Measurements from ENCODE around the gene TMEM88. TPM values are rescaled to one million over a fixed set of nuclear protein-coding genes. Genes with fewer than 3 reads are reported as not detected.

TMEM88 gene
- total RNA-seq, 1 experiment from 2014 or later, result 11.3 TPM

- no peak overlapping the region for H2BK5ac ChIP-seq (ENCODE audit: insufficient read length, low read length)
- no peak overlapping the region for H4K5ac ChIP-seq (ENCODE audit: insufficient read length, low read depth, low read length)
- H2AK5ac ChIP-seq (ENCODE audit: insufficient read length, low read length), result no peak overlapping the region
- H2BK20ac ChIP-seq (ENCODE audit: low read depth, low read length, poor library complexity, severe bottlenecking), result no peak overlapping the region
- no peak overlapping the region for H2BK120ac ChIP-seq (ENCODE audit: low read depth, low read length, poor library complexity, severe bottlenecking)
- no peak overlapping the region for H3K4me2 ChIP-seq (ENCODE audit: insufficient read depth, insufficient read length, low read length)
- no peaks in the 10 kb centered on the region for H3K23me2 ChIP-seq (ENCODE audit: insufficient read length, low read depth, low read length, poor library complexity, severe bottlenecking)
- no peak overlapping the region for H3K4me3 Mint-ChIP-seq
- H3K9me3 ChIP-seq (ENCODE audit: control insufficient read depth, low read depth, low read length), result no peaks in the 10 kb centered on the region
- H3K36me3 Mint-ChIP-seq (ENCODE audit: insufficient read depth in 1 of 3, low read depth in 3 of 3), result no peaks in the 10 kb centered on the region
- H3K27me3 Mint-ChIP-seq (ENCODE audit: low read depth), result peaks cover 57% of the 10 kb centered on the region
- no peak overlapping the region for H4K91ac ChIP-seq (ENCODE audit: insufficient read length, low read depth, low read length)
- WGBS (ENCODE audit: extremely low coverage, insufficient read length, low lambda C conversion rate), result no CpG with 5 or more reads among the region's 5 CpGs
- no peak overlapping the region for H2BK12ac ChIP-seq (ENCODE audit: insufficient read length, low read depth, low read length)
- H3K79me1 ChIP-seq (ENCODE audit: insufficient read depth, low read depth, low read length, poor library complexity, severe bottlenecking), result no peaks in the 10 kb centered on the region
- H3K79me2 ChIP-seq (ENCODE audit: insufficient read depth, low read length), result no peaks in the 10 kb centered on the region
- no peak overlapping the region for H3T11ph ChIP-seq (ENCODE audit: low read length)
- DNase-seq, result no peak
- H2BK15ac ChIP-seq (ENCODE audit: low read depth, low read length), result no peak overlapping the region
- H3K9me3 Mint-ChIP-seq, result no peaks in the 10 kb centered on the region
- H3K18ac ChIP-seq (ENCODE audit: insufficient read length, low read depth, low read length), result no peak overlapping the region
- H3K4me1 ChIP-seq (ENCODE audit: insufficient read depth, low read length), result no peaks in the 10 kb centered on the region
- H3K27ac Mint-ChIP-seq, result peak overlapping the region in 1 of 3 experiments; percentile 20; a peak in 1 of 7 replicates
- H3K27ac ChIP-seq (ENCODE audit: insufficient read length, low read depth, low read length), result no peak overlapping the region
- no peak overlapping the region for H4K8ac ChIP-seq (replicated peaks; ENCODE audit: insufficient read length, low read depth, low read length)
- peaks cover 8 to 11% of the 10 kb centered on the region in 2 experiments for H3K4me1 Mint-ChIP-seq
- no peak overlapping the region for H3K56ac ChIP-seq (ENCODE audit: insufficient read length, low read depth, low read length)
- H3K14ac ChIP-seq (ENCODE audit: insufficient read depth, low read length), result no peak overlapping the region
- TF ChIP-seq CTCF (conservative IDR thresholded peaks at IDR 0.05), result no peak
- H3K23ac ChIP-seq (ENCODE audit: insufficient read length, low read depth, low read length), result no peak overlapping the region
- H4K20me1 ChIP-seq (ENCODE audit: control insufficient read depth, insufficient read depth, insufficient read length), result no peaks in the 10 kb centered on the region
- no peak overlapping the region for H2AFZ ChIP-seq (ENCODE audit: low read length)
- no peak overlapping the region for H3K4ac ChIP-seq (ENCODE audit: low read depth, low read length)
- H3K9ac ChIP-seq (ENCODE audit: extremely low read depth, insufficient read length, low read length), result no peak overlapping the region
- H3K27me3 ChIP-seq (ENCODE audit: insufficient read depth, low read length), result no peaks in the 10 kb centered on the region; the same call in 1 of the 2 replicates
Observed at GRCh38 chr17:7820231-7820630, 34.6 kb upstream of the TMEM88 start.
